Stimulated activated CD4-positive, alpha-beta T cell treated with anti-CD3 and anti-CD28 coated beads, TNF-alpha, amount 100 ng/mL, for 1 hour (primary cell): ENCODE results near the gene ASCL2.

Experiments
- DNase-seq, 3 donors: peaks; one replicate each; pipeline ENCODE4 v3.0.0-alpha.2; 2020; ENCODE audit warnings: low read depth in 3 of 3, low spot score in 1 of 3

Gene ASCL2

GRCh38 chr11:2263071-2263565 lies 7.3 kb downstream of the ASCL2 start:
- no peak for DNase-seq

DNA sequence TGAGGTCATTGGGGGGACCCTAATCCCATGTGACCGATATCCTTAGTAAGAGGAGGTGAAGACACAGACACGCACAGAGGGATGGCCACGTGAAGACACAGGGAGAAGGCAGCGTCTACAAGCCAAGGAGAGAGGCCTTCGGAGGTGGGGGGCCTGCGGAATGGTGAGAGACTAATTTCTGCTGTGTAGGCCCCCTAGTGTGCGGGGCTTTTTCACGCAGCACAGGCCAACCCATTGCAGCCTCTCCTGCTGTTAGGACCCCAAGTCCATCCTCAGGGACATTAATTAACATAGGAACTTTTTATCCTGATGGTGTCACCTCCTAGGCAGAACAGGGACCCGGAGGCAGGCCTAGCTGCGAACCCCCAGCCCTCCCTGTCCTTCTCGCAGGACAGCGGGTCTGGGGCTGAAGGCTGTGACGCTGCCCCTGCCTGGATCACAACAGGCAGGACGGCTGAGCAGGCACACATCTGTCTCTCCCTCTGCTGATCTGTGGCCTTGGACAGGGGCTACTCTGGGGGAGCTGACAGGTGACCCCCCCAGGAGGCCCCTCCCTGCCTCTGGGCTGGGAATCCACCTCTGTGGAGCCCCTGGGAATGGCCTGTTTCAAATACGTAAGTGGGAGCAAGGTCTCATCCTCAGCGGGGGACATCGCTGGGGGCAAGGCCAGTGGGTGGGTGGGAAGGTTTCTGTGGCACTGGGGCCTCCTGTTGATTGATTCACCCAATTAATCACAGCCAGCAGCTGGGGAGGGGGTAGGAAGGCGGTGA lies 7.9 kb downstream of the ASCL2 start:
- no peak for DNase-seq

DNA sequence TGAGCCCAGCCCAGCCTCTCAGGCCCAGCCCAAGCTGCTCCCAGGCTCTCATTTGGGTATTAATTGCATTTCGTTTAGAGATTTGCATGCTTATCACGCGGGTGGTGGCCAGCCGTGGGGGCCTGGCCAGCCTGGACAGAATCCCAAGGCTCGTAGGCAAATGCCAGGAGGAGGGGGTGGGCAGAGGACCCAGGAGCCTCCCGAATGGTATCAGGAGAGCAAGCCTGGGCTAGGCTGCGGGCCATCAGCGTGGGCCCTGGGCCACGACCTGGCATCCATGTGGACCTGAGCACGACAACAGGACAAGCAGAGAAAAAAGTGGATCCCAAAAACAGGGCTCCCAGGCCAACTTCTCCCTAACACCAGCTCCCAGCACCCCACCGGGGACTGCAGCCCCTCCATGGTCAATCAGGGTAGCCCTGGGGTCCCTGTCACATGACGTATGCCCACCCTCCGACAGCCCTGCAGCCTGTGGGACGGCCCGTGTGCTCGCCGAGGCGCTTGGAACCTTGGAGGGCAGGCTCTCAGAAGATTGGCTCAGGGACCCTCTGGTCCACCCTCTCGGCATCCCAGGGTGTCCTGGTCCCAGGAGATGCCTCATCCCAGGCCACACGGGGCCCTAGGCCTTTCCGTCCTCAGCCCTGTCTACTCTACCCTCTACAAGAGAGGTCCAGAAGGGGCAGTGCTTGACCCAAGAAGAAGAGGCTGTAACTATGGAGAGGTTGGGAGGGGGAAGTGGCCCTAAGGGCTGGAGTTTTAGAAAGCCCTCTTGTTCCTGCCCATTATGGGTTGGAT lies 8.8 kb downstream of the ASCL2 start:
- DNase-seq, result no peak

- DNase-seq, result no peak
Measured at GRCh38 chr11:2260491-2261364, 9.7 kb downstream of the ASCL2 start.

- DNase-seq, result no peak
Measured at GRCh38 chr11:2259897-2260451, 10.4 kb downstream of the ASCL2 start.

GRCh38 chr11:2259466-2259830 lies 10.9 kb downstream of the ASCL2 start:
- no peak for DNase-seq

- no peak for DNase-seq
Measured at GRCh38 chr11:2258501-2259465, 11.6 kb downstream of the ASCL2 start.

DNA sequence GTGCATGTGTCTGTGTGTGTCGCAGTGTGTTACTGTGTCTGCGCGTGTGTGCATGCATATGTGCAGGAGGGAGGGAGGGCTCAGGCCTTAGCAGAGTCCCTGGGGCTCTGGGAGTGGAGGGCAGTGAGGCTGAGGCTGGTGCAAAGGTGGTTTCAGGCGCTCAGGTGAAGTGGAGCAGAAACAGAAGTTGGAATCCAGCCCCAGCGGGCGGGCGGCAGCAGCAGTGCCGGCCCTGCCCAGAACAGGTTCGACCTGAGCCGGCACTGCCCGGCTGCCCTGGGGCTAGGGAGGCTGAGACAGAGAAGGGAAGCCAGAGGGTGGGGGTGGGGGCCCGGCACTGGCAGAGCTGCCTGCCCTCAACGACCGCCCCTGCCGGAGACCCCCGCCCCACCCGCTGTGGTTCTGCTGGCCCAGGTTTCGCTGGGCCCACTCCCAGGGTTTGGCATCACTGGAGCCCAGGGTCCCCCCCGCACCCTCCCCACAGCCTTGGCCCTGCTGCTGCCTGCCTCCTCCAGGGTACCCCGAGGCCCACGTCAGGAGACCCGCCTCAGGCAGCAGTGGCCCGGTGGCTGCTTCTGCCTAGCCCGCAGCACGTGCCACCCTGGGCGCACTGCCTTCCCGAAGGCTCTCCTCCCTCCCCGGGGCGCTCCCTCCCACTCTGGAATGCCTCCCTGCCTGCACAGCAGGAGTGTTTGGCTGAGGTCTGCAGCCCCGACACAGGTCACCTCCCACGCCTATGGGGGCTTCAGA lies 13.3 kb downstream of the ASCL2 start:
- DNase-seq, result no peak

GRCh38 chr11:2256293-2256913 lies 14.0 kb downstream of the ASCL2 start:
- DNase-seq, result no peak

GRCh38 chr11:2252018-2252417 lies 18.4 kb downstream of the ASCL2 start:
- no peak for DNase-seq

- no peak for DNase-seq
Measured at GRCh38 chr11:2251138-2251537, 19.2 kb downstream of the ASCL2 start.

DNA sequence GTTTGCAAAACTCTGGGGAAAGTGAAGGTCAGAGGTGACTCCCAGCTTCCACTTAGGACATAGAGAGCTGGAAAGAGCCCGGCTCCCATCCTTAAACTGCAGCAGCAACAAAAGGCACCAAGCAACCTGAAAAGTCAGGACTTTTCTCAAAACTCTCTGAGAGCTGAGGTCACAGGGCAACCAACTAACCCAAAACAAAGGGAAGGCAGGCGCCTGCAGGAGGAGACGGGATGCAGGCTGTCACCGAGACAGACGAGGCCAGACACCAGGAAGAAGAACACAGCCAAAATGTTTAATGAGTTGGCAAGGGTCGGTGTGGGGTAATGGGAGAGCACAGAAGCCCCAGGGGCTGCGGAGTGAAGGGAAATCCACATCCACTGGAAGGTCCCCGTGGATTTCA lies 19.9 kb downstream of the ASCL2 start:
- no peak for DNase-seq

DNA sequence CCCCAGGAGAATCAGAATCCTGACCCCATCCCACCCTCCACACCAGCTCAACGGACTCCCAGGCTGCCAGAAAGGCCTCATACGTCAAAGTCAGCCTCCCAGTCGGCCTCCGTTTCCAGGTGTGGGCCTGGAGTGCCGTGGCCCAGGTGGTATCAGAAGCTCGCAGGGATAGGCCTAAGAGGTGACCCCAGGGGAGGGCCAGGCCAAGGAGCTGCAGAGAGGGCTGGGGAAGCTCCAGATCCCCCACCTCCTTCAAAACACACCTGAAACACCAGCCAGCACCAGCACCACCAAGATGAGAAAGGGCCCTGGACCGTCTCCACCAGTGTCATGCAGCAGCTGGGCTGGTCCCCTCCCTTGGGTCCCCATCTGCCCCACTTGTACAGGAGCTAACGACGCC lies 20.3 kb downstream of the ASCL2 start:
- no peak for DNase-seq

- DNase-seq, result no peak
Measured at GRCh38 chr11:2249189-2249916, 21.0 kb downstream of the ASCL2 start.

GRCh38 chr11:2248762-2249161 lies 21.6 kb downstream of the ASCL2 start:
- no peak for DNase-seq

GRCh38 chr11:2248242-2248641 lies 22.1 kb downstream of the ASCL2 start:
- DNase-seq, result no peak

- no peak for DNase-seq
Measured at GRCh38 chr11:2247496-2247895, 22.9 kb downstream of the ASCL2 start.

- DNase-seq, result no peak
Measured at GRCh38 chr11:2240834-2241233, 29.6 kb downstream of the ASCL2 start.
